KOPT-K1 (cell line): ENCODE results near the gene CASP10.
"Not testable (repeated sequence)": the region's sequence is repeated elsewhere in the genome, so short reads cannot be mapped to it uniquely, and the experiment has no call there.

ENCODE experiments used
- H3K27ac ChIP-seq: fragments of 200-600 bp; sonication (generic); 2 replicates; pipeline ENCODE4 v1.5.1; 2016; ENCODE audit warnings: antibody characterized with exemption, mild to moderate bottlenecking, low read depth, low read length; ENCODE audit not compliant: poor library complexity, severe bottlenecking
- H3K36me3 ChIP-seq: fragments of 200-600 bp; sonication (generic); 2 replicates; pipeline ENCODE4 v1.5.1; 2017; ENCODE audit warnings: antibody characterized with exemption, mild to moderate bottlenecking, low read length, moderate library complexity; ENCODE audit not compliant: insufficient read depth
- H3K9me3 ChIP-seq: fragments of 200-600 bp; sonication (generic); 2 replicates; pipeline ENCODE4 v1.5.1; 2017; ENCODE audit warnings: antibody characterized with exemption, low read length, mild to moderate bottlenecking; ENCODE audit not compliant: insufficient read depth, poor library complexity, severe bottlenecking

Gene CASP10

DNA sequence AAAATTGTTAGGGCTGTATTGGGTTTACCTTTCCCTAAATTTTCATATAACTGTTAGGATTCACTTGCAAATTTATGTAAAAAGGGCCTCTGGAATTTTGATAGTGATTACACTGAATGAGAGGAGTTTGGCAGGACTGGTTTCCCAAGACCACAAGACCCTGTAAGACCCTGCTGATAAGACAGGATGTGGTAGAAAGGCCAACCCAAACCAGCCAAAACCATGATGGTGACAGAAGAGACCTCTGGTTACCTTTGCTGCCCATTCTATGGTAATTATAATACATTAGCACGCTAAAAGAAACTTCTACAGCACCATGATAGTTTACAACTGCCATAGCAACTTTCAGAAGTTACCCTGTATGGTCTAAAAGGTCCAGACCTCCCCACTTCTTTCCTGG is 8.3 kb upstream of the CASP10 start:
- Histone ChIP-seq H3K27ac (no peak overlapping the region), H3K9me3 (peaks cover 17% of the 10 kb centered on the region), H3K36me3 (no peaks in the 10 kb centered on the region)

DNA sequence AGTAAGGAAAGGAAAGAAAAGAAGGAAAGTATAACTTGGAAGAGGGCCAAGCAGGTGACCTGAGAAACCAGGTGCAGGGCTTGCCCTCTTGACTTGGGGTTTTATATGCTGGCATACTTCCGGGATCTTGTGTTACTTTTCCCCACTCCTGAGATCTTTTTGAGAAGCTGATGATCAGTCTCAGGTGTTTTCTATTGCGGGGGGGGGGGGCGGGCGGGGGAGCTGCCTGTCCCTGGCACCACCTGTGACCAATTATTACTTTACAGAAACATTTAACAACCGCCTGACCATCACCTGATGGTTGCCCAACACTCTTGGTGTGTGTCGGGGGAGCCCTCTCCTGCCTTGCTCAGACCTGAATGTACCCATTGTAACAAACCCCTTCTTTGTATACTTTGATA is 6.9 kb upstream of the CASP10 start:
- Histone ChIP-seq H3K9me3 (peaks cover 17% of the 10 kb centered on the region), H3K27ac (no peak overlapping the region), H3K36me3 (no peaks in the 10 kb centered on the region)

DNA sequence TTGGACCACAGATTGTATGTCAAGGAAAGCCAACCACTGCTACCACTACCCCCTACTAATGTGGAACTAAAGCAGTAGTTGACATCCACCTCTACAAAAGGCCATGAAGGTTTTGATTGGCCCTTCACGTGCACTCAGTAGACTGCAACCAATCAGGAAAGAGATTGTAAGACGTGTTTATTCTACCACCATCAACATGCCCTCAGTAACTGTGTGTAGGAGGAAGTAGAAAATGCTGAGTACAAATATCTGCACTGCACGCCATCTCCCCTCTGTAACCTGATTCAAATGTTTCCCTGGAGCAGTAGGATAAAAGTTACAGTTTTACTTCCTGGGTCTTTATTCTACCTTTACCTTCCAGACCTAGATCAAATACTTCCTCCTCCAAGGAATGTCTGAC is 2.9 kb upstream of the CASP10 start:
- peaks cover 17% of the 10 kb centered on the region for H3K9me3 ChIP-seq
- H3K27ac ChIP-seq, result no peak overlapping the region
- H3K36me3 ChIP-seq, result no peaks in the 10 kb centered on the region

DNA sequence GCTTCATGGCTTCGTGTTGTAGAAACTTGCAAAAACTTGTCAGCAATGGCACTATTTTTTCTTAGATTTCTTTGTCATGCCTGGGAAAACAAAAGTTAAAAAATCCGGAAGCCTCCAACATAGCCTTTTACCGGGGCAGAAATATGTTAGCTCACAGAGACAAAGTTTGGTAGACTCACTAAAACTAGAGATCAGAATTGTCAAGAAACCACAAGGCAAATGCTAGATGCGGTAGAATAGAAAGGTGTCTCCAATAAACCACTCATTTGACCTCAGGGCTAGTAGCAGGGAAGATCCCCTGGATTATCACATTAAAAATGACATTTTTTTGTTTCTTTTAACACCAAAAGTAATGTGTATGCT is 405 bp downstream of the CASP10 start:
- Histone ChIP-seq H3K27ac (peak overlapping the region; percentile 84), H3K36me3 (peaks cover 25% of the 10 kb centered on the region), H3K9me3 (peaks cover 11% of the 10 kb centered on the region)

DNA sequence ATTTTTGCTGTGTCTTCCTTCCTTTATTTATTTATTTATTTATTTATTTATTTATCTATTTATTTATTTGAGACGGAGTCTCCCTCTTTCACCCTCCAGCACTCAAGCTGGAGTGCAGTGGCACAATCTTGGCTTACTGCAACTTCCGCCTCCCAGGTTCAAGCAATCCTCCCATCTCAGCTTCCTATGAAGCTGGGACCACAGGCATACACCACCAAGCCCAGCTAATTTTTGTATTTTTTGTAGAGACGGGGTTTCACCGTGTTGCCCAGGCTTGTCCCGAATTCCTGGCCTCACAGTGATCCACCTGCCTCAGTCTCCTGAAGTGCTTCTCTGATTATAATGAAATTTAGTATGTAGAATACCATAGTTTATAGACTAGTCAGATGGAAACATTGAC is 894 bp downstream of the CASP10 start:
- not testable (repeated sequence) for H3K9me3 ChIP-seq
- Histone ChIP-seq H3K36me3 (peaks cover 30% of the 10 kb centered on the region), H3K27ac (peak overlapping the region; percentile 84)

DNA sequence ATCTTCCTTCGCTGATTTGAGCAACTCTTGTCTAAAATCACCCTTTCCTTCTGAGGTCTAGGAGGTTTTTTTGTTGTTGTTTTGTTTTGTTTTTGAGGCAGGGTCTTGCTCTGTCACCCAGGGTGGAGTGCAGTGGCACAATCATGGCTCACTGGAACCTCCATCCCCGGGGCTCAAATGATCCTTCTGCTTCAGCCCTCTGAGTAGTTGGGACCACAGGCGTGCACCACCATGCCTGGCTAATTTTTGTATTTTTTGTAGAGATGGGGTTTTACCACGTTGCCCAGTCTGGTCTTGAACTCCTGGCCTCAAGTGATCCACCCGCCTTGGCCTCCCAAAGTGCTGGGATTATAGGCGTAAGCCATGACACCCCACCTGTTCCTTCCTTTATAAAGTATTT is 1.3 kb downstream of the CASP10 start:
- Histone ChIP-seq H3K27ac (peak overlapping the region; percentile 84), H3K36me3 (peaks cover 34% of the 10 kb centered on the region)
- not testable (repeated sequence) for H3K9me3 ChIP-seq

DNA sequence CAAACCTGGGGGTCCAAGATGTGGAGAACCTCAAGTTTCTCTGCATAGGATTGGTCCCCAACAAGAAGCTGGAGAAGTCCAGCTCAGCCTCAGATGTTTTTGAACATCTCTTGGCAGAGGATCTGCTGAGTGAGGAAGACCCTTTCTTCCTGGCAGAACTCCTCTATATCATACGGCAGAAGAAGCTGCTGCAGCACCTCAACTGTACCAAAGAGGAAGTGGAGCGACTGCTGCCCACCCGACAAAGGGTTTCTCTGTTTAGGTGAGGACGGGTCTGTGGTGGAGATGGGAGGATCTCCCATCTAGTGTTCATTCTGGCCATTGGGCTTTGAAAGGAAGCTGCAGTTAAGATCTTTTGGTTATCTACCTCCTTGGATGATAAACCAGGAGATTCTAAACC is 2.9 kb downstream of the CASP10 start:
- Histone ChIP-seq H3K36me3 (peaks cover 48% of the 10 kb centered on the region), H3K27ac (peak overlapping the region; percentile 84), H3K9me3 (no peaks in the 10 kb centered on the region)

DNA sequence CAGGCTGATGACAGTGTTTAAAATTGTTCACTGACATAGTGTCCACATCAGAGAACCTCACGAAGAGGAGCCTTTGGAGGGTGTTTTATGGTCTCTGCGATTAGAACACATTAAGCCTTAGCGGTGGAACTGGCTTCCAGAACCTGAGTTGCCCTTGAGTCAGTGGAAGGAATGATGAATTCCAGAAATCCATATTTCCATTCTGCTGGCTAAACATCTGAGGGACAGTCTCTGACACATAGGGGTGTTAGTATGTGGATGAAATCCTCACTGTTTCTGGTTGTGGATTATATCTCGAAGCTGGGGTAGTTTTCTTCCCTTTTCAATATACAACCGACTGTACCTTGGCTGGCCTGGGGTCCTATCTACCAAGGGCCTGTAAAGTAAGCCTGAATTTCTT is 4.0 kb downstream of the CASP10 start:
- Histone ChIP-seq H3K27ac (peak overlapping the region; percentile 84), H3K36me3 (peaks cover 48% of the 10 kb centered on the region), H3K9me3 (no peaks in the 10 kb centered on the region)

DNA sequence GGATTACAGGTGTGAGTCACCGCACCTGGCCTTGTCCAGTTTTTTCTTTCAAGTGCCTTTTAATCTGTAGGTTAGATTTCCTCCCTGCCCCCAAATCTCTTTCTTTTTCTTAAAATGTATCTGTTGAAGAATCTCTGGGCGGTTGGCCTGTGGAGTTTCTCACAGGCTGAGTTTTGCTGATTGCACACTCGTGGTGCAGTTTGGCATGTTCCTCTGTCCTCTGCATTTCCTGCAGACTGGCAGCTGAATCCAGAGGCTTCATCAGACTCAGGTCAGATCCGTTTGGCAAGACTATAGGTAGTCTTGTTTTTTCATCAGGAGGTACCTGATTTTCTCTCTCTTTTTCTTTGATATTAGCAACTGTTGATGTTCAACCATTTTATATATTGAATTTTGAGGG is 5.5 kb downstream of the CASP10 start:
- peak overlapping the region; percentile 84 for H3K27ac ChIP-seq
- H3K36me3 ChIP-seq, result peaks cover 56% of the 10 kb centered on the region
- H3K9me3 ChIP-seq, result no peaks in the 10 kb centered on the region

DNA sequence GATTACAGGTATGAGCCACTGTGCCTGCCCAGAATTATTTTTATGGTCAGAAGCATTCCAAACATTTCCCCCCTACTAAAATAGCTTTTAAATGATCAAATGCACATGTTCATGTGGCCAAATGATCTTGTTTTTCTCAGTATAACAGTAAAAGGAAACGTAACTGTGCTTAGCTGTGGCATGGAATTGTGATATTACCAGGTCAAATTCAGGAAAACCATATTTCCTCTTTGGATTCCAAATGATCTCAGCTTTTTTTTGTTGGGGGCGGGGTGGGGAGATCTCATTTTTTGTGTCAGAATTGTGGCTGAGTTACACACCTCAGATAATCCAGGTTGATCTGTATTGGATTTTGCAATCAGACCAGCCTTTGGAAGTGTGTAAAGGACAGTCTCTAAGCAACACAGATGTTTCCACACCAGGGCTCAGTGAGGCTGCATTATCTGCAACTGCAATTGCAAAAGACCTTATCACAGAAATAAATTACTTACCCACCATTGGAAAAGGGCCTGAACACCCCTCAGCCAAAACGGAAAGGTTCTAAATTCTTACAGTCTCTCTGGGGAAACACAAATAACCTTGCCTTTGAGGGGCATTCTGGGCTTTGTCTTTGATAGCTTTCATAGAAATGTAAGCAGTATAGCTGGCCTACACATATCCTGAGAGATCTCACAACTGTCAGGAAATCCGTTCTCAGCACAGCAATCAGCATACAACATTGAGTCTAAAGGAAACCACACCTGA is 8.4 kb downstream of the CASP10 start:
- Histone ChIP-seq H3K9me3 (no peaks in the 10 kb centered on the region), H3K27ac (peak overlapping the region; percentile 96), H3K36me3 (peaks cover 69% of the 10 kb centered on the region)

DNA sequence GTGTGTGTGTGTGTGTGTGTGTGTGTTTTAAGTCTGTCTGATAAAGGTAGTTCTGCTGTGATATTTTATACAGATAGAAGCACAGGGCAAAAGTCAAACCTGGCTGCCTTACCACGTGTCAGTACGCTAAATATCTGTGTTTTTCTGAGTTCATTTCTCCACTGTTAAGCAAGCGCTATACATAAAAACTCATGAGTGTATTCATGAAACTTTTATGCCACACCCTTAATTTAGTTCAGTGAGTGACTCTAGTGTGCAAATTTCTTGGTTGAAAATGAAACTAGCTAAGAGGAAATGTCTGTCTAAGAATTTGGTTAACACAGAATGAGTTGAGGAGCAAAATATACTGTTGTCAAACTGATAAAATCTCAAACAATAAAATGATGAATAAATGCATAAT is 11.2 kb downstream of the CASP10 start:
- H3K27ac ChIP-seq, result peak overlapping the region; percentile 96
- peaks cover 64% of the 10 kb centered on the region for H3K36me3 ChIP-seq
- H3K9me3 ChIP-seq, result no peaks in the 10 kb centered on the region

DNA sequence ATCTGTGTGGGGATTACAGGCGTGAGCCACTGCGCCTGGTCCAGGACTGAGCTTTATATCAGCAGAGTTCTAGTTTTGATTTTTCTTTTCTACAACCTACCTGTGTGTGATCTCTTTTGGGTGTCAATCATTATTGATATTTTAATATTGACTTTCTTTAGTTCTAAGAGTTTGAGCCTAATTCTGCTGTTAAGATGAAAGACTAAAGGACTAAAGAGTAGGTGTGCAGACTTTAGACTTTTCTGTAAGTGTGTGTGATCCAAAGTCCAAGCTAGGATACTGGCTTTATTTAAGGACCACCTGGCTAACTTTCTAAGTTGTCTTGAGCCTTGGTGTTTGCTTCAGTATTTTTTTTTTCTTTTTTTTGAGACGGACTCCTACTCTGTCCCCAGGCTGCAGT is 12.4 kb downstream of the CASP10 start:
- peak overlapping the region; percentile 3 for H3K27ac ChIP-seq
- H3K36me3 ChIP-seq, result peaks cover 64% of the 10 kb centered on the region
- no peaks in the 10 kb centered on the region for H3K9me3 ChIP-seq

DNA sequence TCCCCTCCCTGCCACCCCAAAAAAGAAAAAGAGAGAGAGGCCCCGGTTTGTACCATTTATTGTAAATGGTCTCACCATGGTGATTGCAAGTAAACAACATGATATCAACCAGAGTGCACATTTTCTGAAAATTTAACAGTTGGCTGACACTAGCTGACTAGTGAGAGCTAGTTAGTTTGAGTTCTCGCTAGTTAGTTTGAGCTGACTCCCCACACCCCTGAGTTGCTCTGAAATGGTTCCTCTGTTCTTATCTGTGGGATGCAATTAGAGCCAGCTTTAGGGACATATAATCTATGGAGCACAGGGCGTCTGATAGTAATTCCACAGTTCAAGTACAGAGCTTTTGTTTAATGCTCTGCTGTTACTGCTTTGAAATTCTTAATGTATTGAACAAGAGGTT is 13.1 kb downstream of the CASP10 start:
- peak overlapping the region; percentile 3 for H3K27ac ChIP-seq
- H3K36me3 ChIP-seq, result peaks cover 66% of the 10 kb centered on the region
- no peaks in the 10 kb centered on the region for H3K9me3 ChIP-seq

DNA sequence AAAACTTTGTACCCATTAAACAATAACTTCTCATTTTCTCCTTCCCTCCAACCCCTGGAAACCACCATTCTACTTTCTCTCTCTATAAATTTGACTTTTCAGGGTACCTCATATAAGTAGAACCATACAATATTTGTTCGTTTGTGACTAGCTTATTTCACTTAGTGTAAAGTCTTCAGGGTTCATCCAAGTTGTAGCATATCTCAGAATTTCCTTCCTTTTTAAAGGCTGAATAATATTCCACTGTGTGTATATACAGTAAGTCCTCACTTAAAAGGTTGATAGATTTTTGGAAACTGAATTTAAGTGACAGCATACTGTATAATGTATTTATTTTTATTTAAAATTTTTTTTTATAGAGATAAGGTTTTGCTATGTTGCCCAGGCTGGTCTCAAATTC is 13.9 kb downstream of the CASP10 start:
- Histone ChIP-seq H3K9me3 (no peaks in the 10 kb centered on the region), H3K36me3 (peaks cover 73% of the 10 kb centered on the region), H3K27ac (no peak overlapping the region)

DNA sequence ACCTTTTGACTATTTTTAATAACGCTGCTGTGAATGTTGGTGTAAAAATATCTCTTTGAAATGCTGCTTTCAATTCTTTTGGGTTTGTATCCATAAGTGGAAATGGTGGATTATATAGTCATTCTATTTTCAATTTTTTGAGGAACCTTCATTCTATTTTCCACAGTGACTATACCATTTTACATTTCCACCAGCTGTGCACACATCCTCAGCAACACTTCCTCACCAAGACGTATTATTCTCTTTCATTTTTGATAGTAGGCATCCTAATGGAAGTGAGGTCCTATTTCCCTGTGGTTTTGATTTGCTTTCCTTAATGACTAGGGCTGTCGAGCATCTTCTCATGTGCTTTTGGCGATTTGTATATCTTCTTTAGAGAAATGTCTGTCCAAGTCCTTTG is 14.8 kb downstream of the CASP10 start:
- H3K27ac ChIP-seq, result no peak overlapping the region
- peaks cover 81% of the 10 kb centered on the region for H3K36me3 ChIP-seq
- no peaks in the 10 kb centered on the region for H3K9me3 ChIP-seq

DNA sequence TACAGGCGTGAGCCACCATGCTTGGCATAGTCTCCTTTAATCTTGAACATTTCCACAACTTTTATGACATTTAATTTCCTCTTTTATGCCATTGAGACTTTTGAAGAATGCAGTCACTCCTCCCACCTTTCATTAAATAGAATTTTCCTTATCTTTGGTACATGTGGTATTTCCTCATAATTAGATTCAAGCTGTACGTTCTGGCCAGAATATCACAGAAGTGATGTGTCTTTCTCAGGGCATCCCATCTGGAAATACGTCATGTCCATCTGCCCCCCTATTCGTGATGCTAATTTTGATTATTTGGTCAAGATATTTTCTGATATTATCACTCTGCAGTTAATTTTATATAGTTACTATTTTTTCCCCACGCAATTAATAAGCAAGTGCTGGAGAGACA is 16.9 kb downstream of the CASP10 start:
- Histone ChIP-seq H3K36me3 (peaks cover 90% of the 10 kb centered on the region), H3K9me3 (no peaks in the 10 kb centered on the region), H3K27ac (no peak overlapping the region)
